Bronchial epithelial cell (primary cell): ENCODE results near the gene OPRD1. TPM values are rescaled to one million over a fixed set of nuclear protein-coding genes. Genes with fewer than 3 reads are reported as not detected.
"Not testable (repeated sequence)": the region's sequence is repeated elsewhere in the genome, so short reads cannot be mapped to it uniquely, and the experiment has no call there.

Experiments
- DNase-seq: peaks from one replicate; pipeline ENCODE4 v3.0.0-alpha.2; 2010; ENCODE audit warnings: low read depth
- FAIRE-seq: peaks from 2 replicates; lab custom pipeline; 2011; peaks lifted over from hg19 to GRCh38; lab: Jason Lieb, UNC
- H3K27me3 ChIP-seq: 2 replicates; pipeline ENCODE4 v1.5.1; 2011; ENCODE audit warnings: low read length; ENCODE audit not compliant: control insufficient read depth, insufficient read depth
- H3K36me3 ChIP-seq: 2 replicates; pipeline ENCODE4 v1.5.1; 2011; ENCODE audit warnings: low read length; ENCODE audit not compliant: control insufficient read depth, insufficient read depth
- H3K4me3 ChIP-seq: 2 replicates; pipeline ENCODE4 v1.5.1; 2011; ENCODE audit warnings: mild to moderate bottlenecking, low read depth, low read length, control low read depth
- CTCF ChIP-seq: IDR thresholded peaks from 2 replicates; pipeline ENCODE4 v1.5.1; 2011; ENCODE audit warnings: mild to moderate bottlenecking, moderate library complexity, low read length, control low read depth, inconsistent platforms; ENCODE audit not compliant: insufficient read depth, severe bottlenecking
- total RNA-seq: library from RNA; depleted of rRNA; stranded (reverse); fragments of >200 nt; gene quantifications from 2 replicates; pipeline ENCODE4 v1.2.1, GENCODE V29; 2014

The OPRD1 gene
- total RNA-seq, 1 donor from 2014 or later, result under 0.01 TPM

DNA sequence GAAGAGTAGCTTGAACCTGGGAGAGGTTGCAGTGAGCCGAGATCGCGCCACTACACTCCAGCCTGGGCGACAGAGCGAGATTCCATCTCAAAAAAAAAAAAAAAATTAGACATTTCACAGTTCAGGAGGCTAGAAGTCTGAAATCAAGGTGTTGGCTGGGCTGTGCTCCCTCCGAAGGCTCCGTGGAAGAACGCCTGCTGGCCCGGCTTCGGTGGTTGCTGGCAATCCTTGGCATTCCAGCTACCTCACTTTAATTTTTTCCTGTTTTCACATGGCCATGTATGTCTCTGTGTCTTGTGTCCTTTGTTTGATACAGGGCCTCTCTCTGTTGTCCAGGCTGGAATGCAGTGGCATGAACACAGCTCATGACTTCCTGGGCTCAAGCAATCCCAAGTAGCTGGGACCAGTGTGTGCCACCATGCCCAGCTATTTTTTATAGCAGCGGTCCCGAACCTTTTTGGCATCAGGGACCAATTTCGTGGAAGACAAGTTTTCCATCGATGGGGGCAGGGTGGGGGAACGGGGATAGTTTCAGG is 24.5 kb downstream of the OPRD1 start:
- Histone ChIP-seq H3K36me3 (no peaks in the 10 kb centered on the region), H3K27me3 (peaks cover 2% of the 10 kb centered on the region), H3K4me3 (no peak overlapping the region)
- FAIRE-seq, result no peak
- no peak for TF ChIP-seq CTCF
- DNase-seq, result no peak

- Histone ChIP-seq H3K27me3 (peaks cover 2% of the 10 kb centered on the region), H3K4me3 (no peak overlapping the region), H3K36me3 (no peaks in the 10 kb centered on the region)
- FAIRE-seq, result no peak
- no peak for DNase-seq
- TF ChIP-seq CTCF, result no peak
Measured at GRCh38 chr1:28840928-28841544, 29.1 kb downstream of the OPRD1 start.

DNA sequence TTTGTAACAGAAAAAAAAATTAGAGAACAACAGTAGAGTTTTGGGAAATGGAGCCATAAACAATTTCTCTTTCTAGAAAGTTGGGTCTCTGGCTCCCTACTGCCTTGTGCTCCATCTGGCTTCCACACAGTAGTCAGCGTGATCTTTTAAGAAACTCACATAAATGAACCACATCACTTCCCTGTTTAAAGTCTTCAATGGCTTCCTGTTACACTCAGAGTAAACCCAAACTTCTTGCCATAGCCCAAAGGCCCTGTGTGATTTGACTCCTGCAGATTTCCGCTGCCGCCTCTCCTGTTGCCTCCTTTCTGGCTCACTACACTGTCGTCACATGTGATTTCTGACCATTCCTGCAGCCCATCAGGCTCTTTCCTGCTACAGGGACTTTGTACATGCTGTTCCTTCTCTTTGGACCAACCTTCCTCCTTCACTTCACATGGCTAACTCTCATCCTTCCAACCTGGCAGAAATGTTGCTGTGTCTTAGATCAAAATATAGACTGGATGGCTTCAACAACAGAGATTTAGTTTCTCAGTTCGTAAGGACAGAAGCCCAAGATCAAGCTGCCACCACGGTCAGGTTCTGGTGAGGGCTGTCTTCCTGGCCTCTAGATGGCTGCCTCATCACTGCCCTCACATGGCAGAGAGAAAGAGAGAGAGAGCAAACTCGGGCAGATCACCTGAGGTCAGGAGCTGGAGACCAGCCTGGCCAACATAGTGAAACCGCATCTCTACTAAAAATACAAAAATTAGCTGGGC is 34.0 kb downstream of the OPRD1 start:
- Histone ChIP-seq H3K27me3 (no peaks in the 10 kb centered on the region), H3K4me3 (no peak overlapping the region), H3K36me3 (no peaks in the 10 kb centered on the region)
- FAIRE-seq (no peak), DNase-seq (no peak)
- TF ChIP-seq CTCF, result peak; percentile 13

GRCh38 chr1:28847207-28847606 is 35.2 kb downstream of the OPRD1 start:
- not testable (repeated sequence) for H3K36me3 ChIP-seq, H3K27me3 ChIP-seq, H3K4me3 ChIP-seq, DNase-seq, FAIRE-seq

DNA sequence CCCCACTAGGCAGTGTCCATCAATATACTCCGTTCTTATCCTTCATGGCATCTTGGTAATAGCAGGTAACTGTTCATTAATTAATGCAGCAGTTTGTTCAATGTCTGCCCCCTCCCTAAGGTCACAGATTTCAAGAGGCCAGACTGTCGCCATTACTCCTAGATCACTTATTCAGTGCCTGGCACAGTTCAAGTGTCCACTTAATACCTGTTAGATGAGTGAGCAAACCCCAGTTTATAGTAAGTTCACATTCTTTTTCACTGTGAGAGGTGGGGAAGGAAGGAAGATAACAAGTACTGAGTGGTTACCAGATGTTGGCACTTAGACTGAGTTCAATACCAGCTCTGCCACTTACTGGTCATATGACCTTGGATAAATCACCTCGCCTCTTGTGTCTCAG is 36.4 kb downstream of the OPRD1 start:
- no peak for FAIRE-seq
- no peak for TF ChIP-seq CTCF
- Histone ChIP-seq H3K4me3 (no peak overlapping the region), H3K36me3 (no peaks in the 10 kb centered on the region), H3K27me3 (no peaks in the 10 kb centered on the region)
- DNase-seq, result no peak

DNA sequence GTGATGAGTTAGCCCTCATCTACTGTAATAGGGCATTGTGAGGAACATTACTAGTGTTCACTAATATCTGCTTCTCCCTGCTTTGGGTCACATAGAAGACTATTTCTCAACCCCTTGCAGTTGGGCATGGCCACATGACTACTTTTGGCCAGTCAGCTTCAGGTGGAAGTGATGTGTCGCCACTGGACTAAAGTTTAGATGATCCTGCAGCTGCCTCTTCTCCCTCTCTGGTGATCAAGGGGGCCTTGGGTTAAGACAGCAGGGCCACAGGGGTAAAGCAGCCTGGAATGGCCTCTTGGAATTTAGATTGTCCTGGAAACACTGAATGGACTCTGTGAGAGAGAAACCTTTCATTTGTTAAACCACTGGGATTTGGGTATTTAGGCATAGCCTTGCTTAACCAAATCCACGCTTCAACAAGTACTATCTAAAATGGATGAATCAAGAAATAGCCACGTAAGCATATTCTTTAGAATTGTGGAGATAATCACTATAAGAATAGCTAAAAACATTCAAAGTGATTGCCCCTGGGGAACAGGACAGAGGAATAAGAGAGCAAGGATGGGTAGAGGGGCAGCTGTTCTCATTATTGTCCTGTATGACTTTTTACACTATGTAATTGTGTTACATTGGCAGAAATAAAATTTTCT is 41.2 kb downstream of the OPRD1 start:
- FAIRE-seq, result no peak
- TF ChIP-seq CTCF, result no peak
- no peak for DNase-seq

DNA sequence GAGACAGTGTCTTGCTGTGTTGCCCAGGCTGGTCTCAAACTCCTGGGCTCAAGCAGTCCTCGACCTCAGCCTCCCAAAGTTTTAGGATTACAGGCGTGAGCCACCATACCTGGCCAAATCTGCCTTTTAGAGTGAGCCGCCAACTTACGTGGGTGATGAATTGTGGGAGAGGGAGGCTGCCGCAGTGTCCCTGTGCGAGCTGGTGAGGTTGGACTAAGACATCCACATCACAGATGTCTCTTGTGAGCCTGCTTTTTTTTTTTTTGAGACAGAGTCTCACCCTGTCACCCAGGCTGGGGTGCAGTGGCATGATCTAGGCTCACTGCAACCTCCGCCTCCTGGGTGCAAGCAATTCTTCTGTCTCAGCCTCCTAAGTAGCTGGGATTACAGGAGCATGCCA is 42.4 kb downstream of the OPRD1 start:
- not testable (repeated sequence) for H3K4me3 ChIP-seq, DNase-seq, FAIRE-seq, H3K36me3 ChIP-seq, H3K27me3 ChIP-seq

More for the DNA sequence above, 41.2 kb downstream of the OPRD1 start:
- H3K4me3 ChIP-seq, result no peak overlapping the region
- H3K27me3 ChIP-seq, result peaks cover 2% of the 10 kb centered on the region
- H3K36me3 ChIP-seq, result no peaks in the 10 kb centered on the region
